Heart left ventricle (tissue), 16 donors: Measurements from ENCODE around the gene SIVA1. TPM values are rescaled to one million over a fixed set of nuclear protein-coding genes. Genes with fewer than 3 reads are reported as not detected.
"Not testable (repeated sequence)": the region's sequence is repeated elsewhere in the genome, so short reads cannot be mapped to it uniquely, and the experiment has no call there.

Source experiments
- ATAC-seq, 4 donors: fragments of 200-7000 bp; cut with Tn5 transposase; one replicate each; pipeline ENCODE4 v1.9.1; 2020 to 2022; ENCODE audit warnings: moderate library complexity in 4 of 4, mild to moderate bottlenecking in 3 of 4, moderate number of reproducible peaks in 1 of 4
- DNase-seq, 5 donors: peaks; one replicate each; pipeline ENCODE4 v3.0.0-alpha.2; 2020
- H3K27ac ChIP-seq, 12 donors: fragments of 200-600 bp; sonication (generic) in 4 of 12; one replicate each; pipeline versions ENCODE4 v1.5.0 to v1.8.0; 2016 to 2022; ENCODE audit warnings: mild to moderate bottlenecking in 2 of 12
- H3K27me3 ChIP-seq, 9 donors: fragments of 200-600 bp; sonication (generic) in 2 of 9; one replicate each; pipeline versions ENCODE4 v1.5.1 to v1.8.0; 2016 to 2022; ENCODE audit warnings: mild to moderate bottlenecking in 3 of 9
- H3K36me3 ChIP-seq, 9 donors: fragments of 200-600 bp; sonication (generic) in 2 of 9; one replicate each; pipeline versions ENCODE4 v1.5.0 to v1.8.0; 2018 to 2022; ENCODE audit warnings: mild to moderate bottlenecking in 2 of 9
- H3K4me1 ChIP-seq, 12 donors: fragments of 200-600 bp; sonication (generic) in 4 of 12; one replicate each; pipeline versions ENCODE4 v1.5.0 to v1.8.0; 2016 to 2022; ENCODE audit warnings: mild to moderate bottlenecking in 3 of 12
- H3K4me3 ChIP-seq, 12 donors: fragments of 200-600 bp; sonication (generic) in 4 of 12; one replicate each; pipeline versions ENCODE4 v1.5.0 to v1.8.0; 2017 to 2022; ENCODE audit warnings: mild to moderate bottlenecking in 9 of 12, moderate library complexity in 4 of 12
- H3K9me3 ChIP-seq, 12 donors: fragments of 200-600 bp; sonication (generic) in 4 of 12; one replicate each; pipeline versions ENCODE4 v1.5.0 to v1.8.0; 2016 to 2022; ENCODE audit warnings: mild to moderate bottlenecking in 1 of 12
- CTCF ChIP-seq, 12 donors: fragments of 200-600 bp; sonication (generic) in 4 of 12; IDR thresholded peaks; one replicate each; pipeline versions ENCODE4 v1.5.0 to v1.8.0; 2018 to 2022; ENCODE audit warnings: antibody characterized with exemption in 12 of 12, mild to moderate bottlenecking in 5 of 12
- POLR2A ChIP-seq, 2 donors: fragments of 450-650 bp; IDR thresholded peaks; one replicate each; pipeline ENCODE4 v1.6.1; 2017; ENCODE audit warnings: antibody characterized with exemption in 2 of 2, mild to moderate bottlenecking in 2 of 2, moderate library complexity in 2 of 2
- WGBS, 4 donors: extraction: QIAGEN DNeasy Blood & Tissue Kit in 2 of 4; methylation state at CpG; one replicate each; pipeline versions ENCODE4 v1.1.5 to v1.1.7; 2013 to 2018; 5-methylcytosine and 5-hydroxymethylcytosine counted together
- intact Hi-C, 10 donors: fragments of 100-400 bp; cut with DNase I; formaldehyde crosslinking; loops; one replicate each; pipeline versions ENCODE4 v1.11.1 to v1.14.2; 2022
- polyA plus RNA-seq, 2 donors: library from polyadenylated mRNA; stranded (reverse); fragments of 200-250 nt; gene quantifications; one replicate each; pipeline ENCODE4 v1.2.3, GENCODE V29; 2013
- total RNA-seq, 9 donors: library from RNA; depleted of rRNA in 2 of 9; stranded (reverse); fragments of >200 nt in 2 of 9; fragmentation: NEBNext Ultra II Directional in 3 of 9; extraction: Animal tissue kit (Norgen Biotek cat#: 25700) in 3 of 9; gene quantifications; one replicate each; pipeline versions ENCODE4 v1.1.0 to v1.2.4, GENCODE V29; 2016 to 2023
- donor health status: ischemic (EF 13 %, LVEDD 7.1; RV severe dilation, severe dysfunction).
- donor health status: healthy with polysubstance abuse.
- donor health status: DM: no; HTN: yes; CAD: no.
- donor health status: DM: no; HTN: no; CAD: no.
- donor health status: ischemic (EF 25% LVEDD 6.9; RV normal size, moderate dysfunction).
- donor health status: ischemic (EF 25% LVEDD 5.7; RV mildly dilated, moderate dysfunction).
- donor health status: healthy.
- donor health status: DM: yes; HTN: yes; CAD: no.
- donor health status: ischemic (EF 35%, LVEDD 5.7; RV mildly dilated, moderate dysfunction).
- donor health status: nonischemic (EF 11% LVEDD 7.7; RV severe dilation, severe dysfunction).
- donor health status: DM: yes; HTN: yes; CAD: no.
- donor health status: PGD.
- donor health status: ischemic (EF 29% LVEDD 5.4; RV normal size, mild dysfunction).
- donor health status: nonischemic (EF 23%, LVEDD 6.1; RV moderate dilation, normal function).

SIVA1 gene
- total and polyA plus RNA-seq, 11 donors = 41.0 to 203 (median 57.4) TPM

GRCh38 chr14:104749111-104749649 lies 3.8 kb upstream of the SIVA1 start:
- H3K4me3 ChIP-seq = no peak overlapping the region
- no peaks in the 10 kb centered on the region for H3K27me3 ChIP-seq
- H3K36me3 ChIP-seq = peaks cover 0 to 32% (median 9%) of the 10 kb centered on the region in 9 donors
- no peaks in the 10 kb centered on the region for H3K9me3 ChIP-seq
- peak in 3 of 5 donors; percentile 30 to 58 (median 58) for DNase-seq
- WGBS, 4 donors = 69 to 80% (median 71%) methylated on average over 9 to 11 of the region's 11 CpGs
- intact Hi-C loops = no loop called here
- peaks cover 0 to 32% (median 15%) of the 10 kb centered on the region in 12 donors for H3K4me1 ChIP-seq
- H3K27ac ChIP-seq = no peak overlapping the region
- TF ChIP-seq CTCF (IDR thresholded peaks at IDR 0.05) (no peak), POLR2A (IDR thresholded peaks at IDR 0.05) (no peak)
- no peak for ATAC-seq

DNA sequence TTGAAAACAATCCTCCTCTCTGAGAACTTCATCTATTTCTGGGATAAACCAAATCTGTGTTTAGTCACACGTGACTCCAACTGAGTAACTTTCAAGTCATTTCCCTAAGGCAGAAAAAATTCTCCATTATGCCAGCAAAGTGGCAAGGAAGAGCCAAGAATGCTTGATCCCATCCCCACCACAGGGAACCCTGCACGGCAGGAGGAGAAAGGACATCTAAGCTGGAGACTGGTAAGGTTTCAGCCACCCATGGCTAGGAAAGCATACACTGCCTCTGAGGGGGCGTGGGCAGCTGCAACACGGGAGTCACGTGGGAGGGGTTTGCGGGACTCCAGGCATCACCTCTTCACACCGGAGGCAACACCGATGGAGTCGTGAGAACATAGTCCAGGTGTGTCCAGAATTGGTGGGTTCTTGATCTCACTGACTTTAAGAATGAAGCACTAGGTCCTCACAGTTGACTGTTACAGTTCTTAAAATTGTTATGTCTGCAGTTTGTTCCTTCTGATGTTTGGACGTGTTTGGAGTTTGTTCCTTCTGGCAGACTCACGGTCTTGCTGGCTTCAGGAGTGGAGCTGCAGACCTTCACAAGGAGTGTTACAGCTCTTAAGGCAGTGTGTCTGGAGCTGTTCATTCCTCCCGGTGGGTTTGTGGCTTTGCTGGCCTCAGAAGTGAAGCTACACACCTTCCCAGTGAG lies 2.7 kb upstream of the SIVA1 start:
- no peak for TF ChIP-seq POLR2A (IDR thresholded peaks at IDR 0.05)
- TF ChIP-seq CTCF (IDR thresholded peaks at IDR 0.05) = no peak

DNA sequence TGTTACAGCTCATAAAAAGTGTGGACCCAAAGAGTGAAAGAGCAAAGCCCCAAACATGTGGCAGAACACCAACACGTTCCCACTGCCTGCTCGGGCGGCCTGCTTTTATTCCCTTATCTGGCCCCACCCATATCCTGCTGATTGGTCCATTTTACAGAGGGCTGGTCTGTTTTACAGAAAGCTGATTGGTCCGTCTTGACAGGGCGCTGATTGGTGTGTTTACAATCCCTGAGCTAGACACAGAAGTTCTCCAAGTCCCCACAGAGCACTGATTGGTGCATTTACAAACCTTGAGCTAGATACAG lies 2.2 kb upstream of the SIVA1 start:
- 89 to 94% (median 91%) methylated on average over 5 of the region's 5 CpGs for WGBS, 4 donors
- H3K27me3 ChIP-seq, H3K9me3 ChIP-seq, ATAC-seq, H3K4me3 ChIP-seq, H3K27ac ChIP-seq: not testable (repeated sequence)
- intact Hi-C loops = loop anchor here in 1 of 10 donors (5.0 kb wide), 1 partner anchor 42 kb away; no protein-coding TSS in a partner anchor
- DNase-seq = peak in 2 of 5 donors; percentile 17 to 18
- H3K36me3 ChIP-seq = peaks cover 0 to 24% (median 8%) of the 10 kb centered on the region in 9 donors
- H3K4me1 ChIP-seq = peaks cover 0 to 43% (median 24%) of the 10 kb centered on the region in 12 donors

More for the DNA sequence above, 2.7 kb upstream of the SIVA1 start:
- intact Hi-C loops = loop anchor here in 1 of 10 donors (5.0 kb wide), 1 partner anchor 42 kb away; no protein-coding TSS in a partner anchor
- H3K9me3 ChIP-seq = no peaks in the 10 kb centered on the region
- H3K4me1 ChIP-seq = peaks cover 0 to 42% (median 23%) of the 10 kb centered on the region in 12 donors
- H3K27ac ChIP-seq = no peak overlapping the region
- no peak overlapping the region for H3K4me3 ChIP-seq
- 83 to 91% (median 85%) methylated on average over 12 of the region's 12 CpGs for WGBS, 4 donors
- peaks cover 0 to 24% (median 3%) of the 10 kb centered on the region in 9 donors for H3K36me3 ChIP-seq
- ATAC-seq (no peak), DNase-seq (peak in 3 of 5 donors; percentile 19 to 58 (median 20))
- no peaks in the 10 kb centered on the region for H3K27me3 ChIP-seq

DNA sequence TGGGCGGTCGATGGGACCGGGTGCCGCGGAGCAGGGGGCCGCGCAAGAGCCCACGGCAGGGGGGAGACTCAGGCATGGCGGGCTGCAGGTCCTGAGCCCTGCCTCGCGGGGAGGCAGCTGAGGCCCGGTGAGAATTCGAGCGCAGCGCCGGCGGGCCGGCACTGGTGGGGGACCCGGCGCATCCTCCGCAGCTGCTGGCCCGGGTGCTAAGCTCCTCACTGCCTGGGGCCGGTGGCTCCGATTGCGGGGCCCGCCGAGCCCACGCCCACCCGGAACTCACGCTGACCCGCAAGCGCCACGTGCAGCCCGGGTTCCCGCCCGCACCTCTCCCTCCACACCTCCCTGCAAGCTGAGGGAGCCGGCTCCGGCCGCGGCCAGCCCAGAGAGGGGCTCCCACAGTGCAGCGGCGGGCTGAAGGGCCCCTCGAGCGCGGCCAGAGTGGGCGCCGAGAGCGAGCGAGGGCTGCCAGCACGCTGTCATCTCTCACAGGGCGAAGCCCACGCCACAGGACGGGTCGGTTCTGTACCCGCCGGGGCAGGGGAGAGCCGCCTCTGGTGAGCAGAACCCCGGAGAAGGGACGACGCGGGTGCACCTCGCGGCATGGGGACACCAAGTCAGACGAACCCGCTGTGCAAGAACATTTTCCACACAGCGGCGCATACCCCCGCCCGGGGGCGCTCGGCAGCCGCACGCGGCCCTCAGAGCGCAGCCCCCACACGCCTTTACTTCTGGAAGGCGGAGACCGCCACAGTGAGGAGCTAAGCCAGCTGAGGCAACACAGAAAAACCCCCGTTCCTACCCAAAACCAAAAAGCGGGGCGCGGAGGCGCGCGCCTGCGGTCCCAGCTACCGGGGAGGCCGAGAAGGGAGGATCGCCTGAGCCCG lies 1.2 kb upstream of the SIVA1 start:
- ATAC-seq = no peak
- Histone ChIP-seq H3K9me3 (no peaks in the 10 kb centered on the region), H3K27me3 (no peaks in the 10 kb centered on the region), H3K27ac (peak overlapping the region in 11 of 12 donors; percentile 47 to 95 (median 81)), H3K36me3 (peaks cover 0 to 25% (median 15%) of the 10 kb centered on the region in 9 donors), H3K4me1 (peaks cover 0 to 37% (median 24%) of the 10 kb centered on the region in 12 donors), H3K4me3 (peak overlapping the region in 10 of 12 donors; percentile 44 to 99 (median 82))
- TF ChIP-seq CTCF (IDR thresholded peaks at IDR 0.05) (no peak), POLR2A (IDR thresholded peaks at IDR 0.05) (no peak)
- intact Hi-C loops = loop anchor here in 2 of 10 donors (1.0 to 5.0 kb wide), 2 partner anchors 29 to 41 kb away; no protein-coding TSS in a partner anchor
- DNase-seq = peak in 3 of 5 donors; percentile 39 to 73 (median 42)
- 63 to 82% (median 77%) methylated on average over 44 to 90 of the region's 90 CpGs for WGBS, 4 donors
